Glomerular endothelial cell (primary cell): Measurements from ENCODE around the gene TYW1. TPM values are rescaled to one million over a fixed set of nuclear protein-coding genes. Genes with fewer than 3 reads are reported as not detected.
"Not testable (repeated sequence)": the region's sequence is repeated elsewhere in the genome, so short reads cannot be mapped to it uniquely, and the experiment has no call there.

Source experiments
- DNase-seq: peaks from one replicate; pipeline ENCODE4 v3.0.0-alpha.2; 2011; ENCODE audit warnings: low read depth, low spot score; ENCODE audit errors: extremely low read depth
- total RNA-seq: library from RNA; depleted of rRNA; stranded (reverse); fragments of >200 nt; gene quantifications from 2 replicates; pipeline ENCODE4 v1.2.3, GENCODE V29; 2015

TYW1 gene
- total RNA-seq, 1 donor from 2014 or later: 13.2 TPM

DNA sequence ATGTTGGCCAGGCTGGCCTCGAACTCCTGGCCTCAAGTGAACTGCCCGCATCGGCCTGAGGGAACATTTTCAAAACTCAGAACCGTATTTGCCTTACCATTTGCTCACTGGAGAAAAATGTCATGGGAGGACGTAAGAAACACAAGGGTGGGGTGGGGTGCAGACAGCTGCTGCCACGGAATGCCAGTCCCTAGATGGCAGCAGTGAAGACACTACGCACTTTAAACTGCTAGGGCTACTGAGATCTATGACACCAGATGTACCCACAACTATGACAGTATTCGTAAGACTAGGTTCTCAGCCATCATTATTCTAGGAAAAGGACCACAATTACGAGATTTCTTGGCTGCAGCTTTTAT is 2.0 kb upstream of the TYW1 start:
- peak; percentile 25 for DNase-seq

DNA sequence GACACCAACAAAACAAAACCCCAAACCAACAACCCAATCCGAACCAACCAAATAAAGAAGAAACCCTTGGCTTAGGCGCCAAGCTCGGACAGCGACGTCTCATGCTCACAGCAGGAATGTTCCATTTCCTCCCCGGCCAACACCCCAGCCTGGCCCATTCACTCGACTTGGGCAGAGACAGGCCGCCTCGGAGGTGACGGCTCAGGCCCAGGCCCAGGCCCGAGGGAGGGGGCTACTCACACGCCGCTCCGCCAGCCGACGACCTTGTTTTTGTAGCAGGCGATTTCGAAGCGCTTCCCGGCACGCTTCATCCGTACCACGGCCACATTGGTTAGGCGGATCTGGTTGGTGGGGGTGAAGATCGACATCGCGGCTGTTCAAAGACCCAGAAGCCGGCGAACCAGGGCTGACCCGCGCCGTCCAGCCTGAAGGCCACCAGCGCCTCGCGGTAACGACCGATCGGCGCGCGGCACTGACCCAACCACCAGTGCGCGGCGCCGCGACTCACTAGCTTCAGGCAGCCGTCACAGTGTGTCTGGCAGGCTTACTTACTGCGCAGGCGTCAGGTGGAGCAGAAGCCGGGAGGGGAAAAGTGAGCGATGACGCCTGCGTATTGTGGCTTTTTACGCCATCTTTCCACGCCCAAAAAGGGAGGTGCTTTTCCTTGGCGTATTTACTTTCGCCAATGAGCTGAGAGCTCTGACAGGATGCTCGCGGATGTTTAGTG is 1.4 kb upstream of the TYW1 start, which contains the start of gene SBDS:
TSS of gene SBDS (minus strand) at position 537 of the 727 bp plus-strand sequence. CDS start at position 368, 169 bp downstream.
- DNase-seq: peak; percentile 95

DNA sequence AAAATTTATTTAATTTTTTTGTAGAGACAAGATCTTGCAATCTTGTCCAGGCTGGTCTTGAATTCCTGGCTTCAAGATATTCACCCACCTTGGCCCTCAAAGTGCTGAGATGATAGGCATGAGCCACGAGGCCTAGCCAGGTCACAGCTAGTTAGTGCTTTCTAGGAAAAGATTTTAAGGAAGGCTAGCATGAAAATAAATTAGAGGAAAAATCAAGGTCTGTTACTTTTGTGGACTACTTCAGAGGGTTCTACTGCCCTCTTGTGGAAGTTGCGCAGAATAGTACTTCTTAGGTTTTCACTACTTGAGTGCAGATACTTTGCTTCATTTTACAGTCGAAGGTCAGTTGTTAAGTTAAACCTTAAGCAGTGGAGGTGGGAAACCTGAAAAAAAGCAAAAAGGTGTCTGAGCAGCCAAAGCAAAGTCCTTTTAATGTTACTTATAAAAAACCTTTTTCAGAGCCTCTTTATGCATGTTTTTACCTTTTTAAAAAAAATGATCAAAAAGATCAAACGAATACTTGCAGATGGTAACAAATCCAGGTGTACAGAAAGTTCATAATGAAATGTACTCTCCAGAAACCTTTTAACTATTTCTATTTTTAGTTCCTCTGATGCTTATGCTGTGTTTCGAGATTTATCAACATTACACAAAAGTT is 4.1 kb downstream of the TYW1 start:
- DNase-seq: not testable (repeated sequence)

DNA sequence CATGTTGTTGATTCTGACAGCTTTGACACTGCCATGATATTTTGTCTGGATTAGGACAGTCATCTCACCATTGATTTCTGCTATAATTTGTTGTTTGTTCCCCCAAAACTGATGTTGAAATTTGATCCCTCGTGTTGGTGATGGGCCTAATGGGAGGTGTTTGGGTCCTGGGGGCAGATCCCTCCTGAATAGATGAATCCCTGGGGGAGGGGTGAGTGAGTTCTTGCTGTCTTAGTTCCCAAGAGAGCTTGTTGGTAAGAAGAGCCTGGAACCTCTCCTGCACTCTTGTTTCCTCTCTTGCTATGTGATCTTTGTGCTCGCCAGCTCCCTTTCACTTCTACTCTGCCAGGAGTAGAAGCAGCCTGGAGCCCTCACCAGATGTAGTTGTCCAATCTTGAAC is 7.5 kb downstream of the TYW1 start:
- DNase-seq: not testable (repeated sequence)

DNA sequence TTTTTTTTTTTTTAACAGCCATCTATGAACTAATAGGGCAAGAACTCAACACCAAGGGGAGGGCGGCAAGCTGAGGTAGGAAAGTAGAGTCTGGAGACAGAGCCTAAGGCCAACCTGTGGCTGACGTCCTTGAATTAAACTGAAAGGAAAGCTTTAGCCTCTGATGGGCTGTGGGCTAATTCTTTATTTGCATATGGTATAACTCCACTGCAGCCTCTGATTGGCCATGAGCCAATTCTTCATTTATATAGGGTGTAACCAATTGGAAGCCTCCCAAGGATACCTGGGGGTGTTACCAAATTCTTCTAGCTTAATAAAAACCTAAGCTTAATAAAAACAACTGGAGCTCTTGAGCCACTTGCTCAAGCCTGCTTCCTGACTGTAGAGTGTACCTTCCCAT is 10.3 kb downstream of the TYW1 start:
- DNase-seq: no peak

DNA sequence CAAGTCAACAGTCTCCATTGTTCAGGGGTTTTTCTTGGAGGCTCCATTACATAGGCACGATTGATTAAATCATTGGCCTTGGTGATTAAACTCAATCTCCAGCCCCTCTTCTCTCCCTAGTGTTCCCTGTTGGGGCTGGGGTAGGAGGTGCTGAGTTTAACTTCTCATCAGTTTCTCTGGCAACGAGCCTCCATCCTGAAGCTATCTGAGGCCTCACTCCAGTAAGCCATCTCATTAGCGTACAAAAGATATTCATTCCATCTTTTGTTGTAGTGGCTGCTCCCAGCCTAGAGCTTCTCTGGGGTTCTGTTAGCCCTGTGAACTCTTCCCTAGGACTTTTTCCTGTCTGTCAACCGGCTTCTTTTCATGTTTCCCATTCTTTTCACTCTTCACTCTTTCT is 11.6 kb downstream of the TYW1 start:
- no peak for DNase-seq

DNA sequence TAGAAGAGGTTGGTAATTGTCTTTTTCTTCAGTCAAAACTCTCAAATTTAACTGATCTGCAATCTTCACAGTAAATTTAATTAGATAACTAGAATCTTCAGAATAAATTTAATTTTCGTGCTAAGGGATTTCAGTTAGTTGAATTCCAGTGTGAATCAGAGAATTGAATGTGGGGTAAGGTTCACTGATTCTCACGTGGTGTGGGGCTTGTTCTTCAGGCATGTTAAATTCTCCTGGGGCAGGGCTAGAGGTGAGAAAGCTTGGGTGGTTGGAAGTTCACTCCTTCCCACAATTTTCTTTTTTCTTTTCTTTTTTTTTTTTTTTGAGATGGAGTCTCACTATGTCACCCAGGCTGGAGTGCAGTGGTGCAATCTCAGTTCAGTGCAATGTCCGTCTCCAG is 13.0 kb downstream of the TYW1 start:
- not testable (repeated sequence) for DNase-seq

DNA sequence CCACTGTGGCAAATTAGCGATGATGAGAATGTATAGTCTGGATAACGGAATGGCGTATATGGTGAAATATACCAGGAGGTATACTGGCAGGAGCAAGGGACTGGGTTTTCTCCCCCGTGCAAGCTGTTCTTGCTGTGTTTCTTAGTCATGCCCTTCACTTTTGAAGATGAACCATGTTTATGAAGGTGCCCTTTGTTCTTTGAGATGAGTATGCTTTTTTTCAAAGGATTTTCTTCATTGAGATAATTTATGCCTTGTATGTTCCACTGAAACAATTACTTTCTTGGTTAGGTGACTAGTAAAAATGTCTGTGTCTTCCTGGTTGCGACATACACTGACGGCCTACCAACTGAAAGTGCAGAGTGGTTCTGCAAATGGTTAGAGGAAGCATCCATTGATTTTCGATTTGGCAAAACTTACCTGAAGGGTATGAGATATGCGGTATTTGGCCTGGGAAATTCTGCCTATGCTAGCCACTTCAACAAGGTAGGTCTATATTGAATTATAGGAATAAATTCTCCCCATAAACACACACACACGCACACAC is 17.5 kb downstream of the TYW1 start:
- DNase-seq: not testable (repeated sequence)

DNA sequence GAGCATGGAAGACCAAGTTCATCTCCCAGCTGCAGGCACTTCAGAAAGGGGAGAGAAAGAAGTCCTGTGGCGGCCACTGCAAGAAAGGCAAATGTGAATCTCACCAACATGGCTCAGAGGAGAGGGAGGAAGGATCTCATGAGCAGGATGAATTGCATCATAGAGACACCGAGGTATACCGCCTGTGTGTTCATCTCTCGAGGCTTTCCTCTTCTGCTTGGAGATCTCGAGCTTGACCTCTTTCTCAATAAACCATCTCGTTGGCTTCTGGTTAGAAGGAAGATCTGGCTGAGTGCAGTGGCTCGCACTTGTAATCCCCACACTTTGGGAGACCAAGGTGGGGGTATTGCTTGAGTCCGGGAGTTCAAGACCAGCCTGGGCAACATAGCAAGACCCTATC is 21.3 kb downstream of the TYW1 start:
- DNase-seq: not testable (repeated sequence)

DNA sequence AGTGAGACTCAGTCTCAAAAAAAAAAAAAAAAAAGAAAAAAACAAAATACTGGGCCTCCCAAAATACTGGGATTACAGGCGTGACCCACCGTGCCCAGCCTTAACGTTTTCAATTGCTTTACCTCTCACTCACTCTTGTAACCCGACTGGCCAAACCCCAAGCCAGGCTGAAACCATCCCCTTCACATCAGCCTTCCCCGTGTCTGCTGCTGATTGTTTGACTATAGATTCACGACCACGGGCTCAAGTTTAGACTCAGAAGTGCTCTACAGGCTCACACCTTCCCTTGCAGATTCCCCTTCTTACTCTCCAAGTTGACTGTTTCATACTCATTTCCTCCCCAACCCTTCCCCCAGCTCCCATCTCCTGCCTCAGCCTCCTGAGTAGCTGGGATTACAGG is 22.3 kb downstream of the TYW1 start:
- no peak for DNase-seq

DNA sequence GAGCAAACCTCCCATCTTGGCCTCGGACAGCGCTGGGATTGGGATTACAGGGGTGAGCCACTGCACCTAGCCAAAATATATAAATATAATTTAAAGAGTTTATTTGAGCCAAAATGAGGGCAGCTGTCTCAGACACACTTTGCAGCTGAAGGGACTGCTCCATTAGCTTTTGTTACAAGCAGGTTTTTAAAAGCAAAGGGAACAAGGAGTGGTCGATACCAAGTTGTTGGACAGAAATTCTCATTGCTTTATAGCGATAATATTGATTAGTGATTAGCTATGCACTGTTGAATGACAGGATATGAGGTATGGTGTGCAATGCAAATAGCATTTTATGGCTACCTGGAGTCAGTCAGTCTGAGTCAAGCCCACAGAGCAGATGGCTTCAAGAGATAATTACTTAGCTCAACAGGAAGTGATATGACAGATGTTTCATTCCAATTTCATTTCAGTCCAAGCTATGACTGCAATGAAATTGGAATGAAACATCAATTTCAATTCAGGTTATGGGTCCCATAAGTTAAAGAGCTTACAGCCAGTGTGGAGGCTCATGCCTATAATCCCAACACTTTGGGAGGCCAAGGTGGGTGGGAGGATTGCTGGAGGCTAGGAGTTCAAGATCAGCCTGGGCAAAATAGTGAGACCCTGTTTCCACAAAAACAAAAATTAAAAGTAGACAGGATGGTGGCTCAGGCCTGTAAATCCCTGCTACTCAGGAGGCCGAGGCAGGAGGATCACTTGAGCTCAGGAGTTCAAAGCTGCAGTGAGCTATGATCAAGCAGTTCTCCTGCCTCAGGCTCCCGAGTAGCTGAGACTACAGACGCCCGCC is 23.1 kb downstream of the TYW1 start:
- no peak for DNase-seq

DNA sequence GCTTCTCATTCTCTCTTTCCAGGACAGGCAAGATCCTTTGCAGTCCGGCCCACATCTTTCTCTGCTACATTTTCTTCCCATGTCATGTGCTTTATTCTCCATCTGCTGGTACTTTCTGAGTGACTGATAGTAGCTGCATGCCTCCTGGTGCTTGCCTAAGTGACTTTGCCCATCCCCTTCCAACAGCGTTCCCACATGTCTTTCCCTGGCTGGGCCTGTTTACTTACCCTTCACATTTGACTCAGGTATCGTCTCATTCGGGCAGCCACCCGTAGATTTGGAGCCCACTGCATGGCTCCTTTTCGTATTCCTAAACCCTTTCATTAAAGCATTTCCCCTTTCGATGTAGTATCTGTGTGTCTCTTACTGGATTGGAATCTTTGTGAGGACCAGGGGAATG is 24.6 kb downstream of the TYW1 start:
- no peak for DNase-seq

DNA sequence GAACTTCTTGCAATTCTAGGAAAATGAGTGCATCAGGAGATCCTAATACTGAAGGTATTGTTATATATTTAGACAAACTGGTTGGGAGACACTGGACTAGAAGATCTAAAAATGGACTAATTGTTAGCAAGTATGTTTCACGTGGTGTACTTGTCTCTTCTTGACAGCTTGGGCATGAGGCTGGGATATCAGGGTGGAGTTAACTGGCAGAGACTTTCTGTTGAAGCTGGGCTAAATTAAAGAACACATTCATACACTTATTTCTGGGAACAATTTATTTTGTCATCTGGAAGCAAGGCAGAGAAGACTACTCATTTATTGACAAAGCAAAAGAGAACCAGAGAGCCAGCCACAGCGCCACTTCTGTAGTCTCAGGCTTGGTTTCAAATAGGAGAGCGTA is 25.9 kb downstream of the TYW1 start:
- no peak for DNase-seq

DNA sequence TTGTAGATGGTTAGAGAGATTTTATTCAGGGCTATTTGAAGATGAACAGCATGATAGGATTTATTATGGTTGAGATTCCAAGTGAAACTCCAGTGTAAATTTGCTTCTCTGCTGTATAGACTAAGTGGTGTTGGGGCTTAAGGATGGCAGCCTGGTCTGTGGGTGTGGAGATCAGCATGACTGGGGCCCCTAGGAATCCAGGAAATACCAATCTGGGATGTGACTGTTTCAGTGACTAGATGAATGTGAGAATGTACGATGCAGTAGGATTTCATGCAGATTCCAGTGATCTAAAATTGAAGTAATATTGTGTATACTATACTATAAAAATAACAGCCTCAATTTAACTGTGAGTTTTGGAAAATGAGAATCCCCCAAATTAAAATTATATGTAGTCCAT is 28.8 kb downstream of the TYW1 start:
- not testable (repeated sequence) for DNase-seq

DNA sequence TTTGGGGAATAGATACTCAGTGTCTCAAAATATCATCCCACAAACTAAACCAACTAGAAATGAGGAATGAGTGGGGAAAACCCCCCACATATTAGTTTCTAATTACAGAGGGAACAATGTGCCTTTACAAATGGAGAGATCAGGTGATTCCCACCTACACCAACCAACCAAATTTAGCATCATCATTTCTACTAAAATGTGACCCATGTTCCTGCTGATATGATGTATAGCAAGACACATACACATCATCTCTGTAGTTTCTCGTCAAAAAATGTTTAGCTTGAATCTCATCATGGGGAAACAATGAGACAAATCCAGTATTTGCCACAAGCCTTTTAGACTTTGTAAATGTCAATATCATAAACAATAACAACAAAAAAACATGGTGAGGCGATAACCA is 35.1 kb downstream of the TYW1 start:
- not testable (repeated sequence) for DNase-seq

DNA sequence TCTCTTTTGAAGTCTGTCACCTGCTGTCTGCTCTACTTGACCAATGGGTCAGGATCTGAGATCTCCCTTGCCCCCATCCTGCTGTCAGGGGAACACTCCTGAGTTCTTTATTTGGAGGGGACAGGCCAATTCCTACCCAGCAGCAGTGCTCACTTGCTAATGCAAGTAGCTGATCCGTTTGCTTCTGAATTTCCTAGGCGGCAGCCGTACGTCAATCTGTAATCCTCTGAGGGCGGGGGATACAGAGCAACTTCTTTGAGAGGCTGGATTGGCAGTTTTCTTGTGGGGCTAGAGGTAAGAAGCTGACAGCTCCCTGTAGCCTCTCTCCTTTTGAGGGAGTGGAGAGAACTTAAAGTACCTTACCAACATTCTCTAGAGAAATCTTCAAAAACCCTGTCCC is 36.6 kb downstream of the TYW1 start:
- DNase-seq: no peak

DNA sequence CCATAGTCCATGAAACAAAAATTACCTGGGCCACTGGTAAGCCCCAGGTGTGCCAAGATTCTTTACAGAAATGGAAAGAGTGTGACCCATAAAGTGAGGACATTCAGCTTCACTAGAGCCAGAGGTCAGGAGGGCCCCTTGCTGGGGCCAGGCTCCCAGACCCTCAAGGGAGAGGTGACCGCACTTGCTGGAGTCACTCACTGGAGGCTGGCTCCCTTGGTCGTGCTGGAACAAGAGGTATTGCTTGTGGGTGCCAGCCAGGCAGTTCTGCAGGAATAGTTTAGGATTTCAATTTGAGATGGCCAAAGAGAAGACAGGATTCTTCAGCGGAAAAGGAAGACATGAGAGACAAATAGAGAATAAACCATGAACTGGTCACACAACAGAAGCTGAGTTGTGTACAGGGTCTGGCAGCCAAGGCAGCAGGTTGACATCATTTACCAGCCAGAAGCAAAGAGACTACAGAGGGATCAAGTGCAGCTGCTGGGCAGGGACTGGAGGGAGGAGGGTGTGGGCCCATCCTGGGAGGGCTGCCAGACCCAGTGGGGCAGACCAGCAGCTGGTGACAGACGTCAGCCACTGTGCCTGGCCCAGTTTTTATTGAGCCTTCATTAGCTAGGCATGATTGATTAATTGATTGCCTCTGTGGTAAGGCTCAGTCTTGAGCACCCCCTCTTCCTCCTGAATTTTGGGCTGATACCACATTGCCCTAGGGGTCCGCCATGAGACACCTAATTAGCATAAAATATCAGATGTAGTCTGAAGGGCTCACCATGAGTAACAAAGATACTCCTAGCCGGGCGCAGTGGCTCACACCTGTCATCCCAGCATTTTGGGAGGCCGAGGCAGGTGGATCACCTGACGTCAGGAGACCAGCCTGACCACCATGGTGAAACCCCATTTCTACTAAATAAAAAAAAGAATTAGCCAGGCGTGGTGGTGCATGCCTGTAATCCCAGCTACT is 40.1 kb downstream of the TYW1 start:
- DNase-seq: not testable (repeated sequence)

DNA sequence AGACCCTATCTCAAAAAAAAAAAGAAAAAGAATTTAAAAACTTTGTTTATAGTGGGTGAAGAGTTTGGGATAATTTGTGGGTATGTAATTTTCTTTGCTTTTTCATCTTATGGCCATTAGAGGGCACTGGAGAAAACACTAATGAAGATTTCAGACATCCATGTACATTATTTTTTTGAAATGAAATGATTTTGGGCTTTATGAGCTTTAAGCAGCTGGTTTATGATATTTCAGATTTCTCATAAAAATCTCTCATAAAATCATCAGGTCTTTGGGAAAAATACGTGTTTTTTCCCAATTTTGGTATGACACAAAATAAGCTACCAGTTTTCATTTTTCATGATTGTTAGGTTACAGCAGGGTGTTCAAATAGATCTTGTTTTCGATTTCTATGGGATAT is 44.2 kb downstream of the TYW1 start:
- DNase-seq: not testable (repeated sequence)

DNA sequence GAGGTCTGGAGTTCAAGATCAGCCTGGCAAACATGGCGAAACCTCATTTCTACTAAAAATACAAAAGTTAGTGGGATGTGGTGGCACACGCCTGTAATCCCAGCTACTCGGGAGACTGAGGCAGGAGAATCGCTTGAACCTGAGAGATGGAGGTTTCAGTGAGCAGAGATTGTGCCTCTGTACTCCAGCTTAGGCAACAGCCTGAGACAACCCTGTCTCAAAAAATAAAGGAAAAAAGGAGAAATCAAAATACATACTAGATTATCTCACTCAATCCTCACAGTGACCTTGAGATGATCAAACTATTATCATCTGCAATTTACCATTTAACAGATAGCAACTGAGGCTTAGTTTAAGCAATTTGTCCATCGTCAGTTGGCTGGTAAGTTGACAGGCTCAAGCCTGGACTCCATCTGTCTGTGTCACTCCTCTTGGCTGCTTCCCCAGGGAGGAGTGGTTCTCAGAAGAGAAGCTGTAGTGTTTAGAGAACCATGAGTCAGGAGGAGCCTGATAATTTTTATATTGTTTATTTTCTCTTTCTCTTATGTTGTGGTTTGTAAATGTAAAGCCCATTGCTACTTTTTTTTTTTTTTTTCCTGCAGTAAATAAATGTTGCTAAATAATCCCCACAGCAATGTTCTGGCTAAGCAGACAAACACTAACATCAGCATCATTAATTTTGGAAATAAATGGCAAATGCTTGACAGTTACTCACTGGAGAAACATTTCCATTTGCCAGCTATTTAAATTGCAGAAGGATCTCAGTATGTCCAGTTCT is 46.3 kb downstream of the TYW1 start:
- not testable (repeated sequence) for DNase-seq
